ENCODE measurements around the gene BAZ1A. TPM values are rescaled to one million over a fixed set of nuclear protein-coding genes. Genes with fewer than 3 reads are reported as not detected.

BAZ1A gene
- total RNA-seq, 1 experiment from 2014 or later = 17.8 TPM

- Histone ChIP-seq H3K9ac (ENCODE audit: extremely low read depth, insufficient read length, low read length) (no peak overlapping the region), H4K8ac (replicated peaks; ENCODE audit: insufficient read length, low read depth, low read length) (no peak overlapping the region), H3K56ac (ENCODE audit: insufficient read length, low read depth, low read length) (no peak overlapping the region), H3T11ph (ENCODE audit: low read length) (no peak overlapping the region), H3K23ac (ENCODE audit: insufficient read length, low read depth, low read length) (no peak overlapping the region), H2BK15ac (ENCODE audit: low read depth, low read length) (no peak overlapping the region), H3K4me1 (ENCODE audit: insufficient read depth, low read length) (no peaks in the 10 kb centered on the region; the same call in 1 of the 2 replicates), H2AFZ (ENCODE audit: low read length) (no peak overlapping the region), H3K23me2 (ENCODE audit: insufficient read length, low read depth, low read length, poor library complexity, severe bottlenecking) (no peaks in the 10 kb centered on the region), H4K20me1 (ENCODE audit: control insufficient read depth, insufficient read depth, insufficient read length) (no peaks in the 10 kb centered on the region), H2BK12ac (ENCODE audit: insufficient read length, low read depth, low read length) (no peak overlapping the region), H2AK5ac (ENCODE audit: insufficient read length, low read length) (no peak overlapping the region), H2BK120ac (ENCODE audit: low read depth, low read length, poor library complexity, severe bottlenecking) (no peak overlapping the region), H2BK20ac (ENCODE audit: low read depth, low read length, poor library complexity, severe bottlenecking) (no peak overlapping the region), H4K5ac (ENCODE audit: insufficient read length, low read depth, low read length) (no peak overlapping the region), H3K27ac (ENCODE audit: insufficient read length, low read depth, low read length) (no peak overlapping the region), H3K27me3 (ENCODE audit: insufficient read depth, low read length) (no peaks in the 10 kb centered on the region), H3K14ac (ENCODE audit: insufficient read depth, low read length) (no peak overlapping the region), H3K4me2 (ENCODE audit: insufficient read depth, insufficient read length, low read length) (no peak overlapping the region), H3K18ac (ENCODE audit: insufficient read length, low read depth, low read length) (no peak overlapping the region), H3K9me3 (ENCODE audit: control insufficient read depth, low read depth, low read length) (no peaks in the 10 kb centered on the region), H3K4ac (ENCODE audit: low read depth, low read length) (no peak overlapping the region), H3K79me2 (ENCODE audit: insufficient read depth, low read length) (no peaks in the 10 kb centered on the region), H3K79me1 (ENCODE audit: insufficient read depth, low read depth, low read length, poor library complexity, severe bottlenecking) (no peaks in the 10 kb centered on the region), H2BK5ac (ENCODE audit: insufficient read length, low read length) (no peak overlapping the region), H4K91ac (ENCODE audit: insufficient read length, low read depth, low read length) (no peak overlapping the region)
- Mint-ChIP-seq H3K4me1 (peaks cover 2 to 9% of the 10 kb centered on the region in 2 experiments; a peak in 3 of 4 replicates), H3K4me3 (no peak overlapping the region), H3K27ac (peak overlapping the region in 2 of 3 experiments; percentile 34 to 72; a peak in 4 of 7 replicates), H3K9me3 (no peaks in the 10 kb centered on the region), H3K27me3 (ENCODE audit: low read depth) (no peaks in the 10 kb centered on the region), H3K36me3 (ENCODE audit: insufficient read depth in 1 of 3, low read depth in 3 of 3) (peaks cover 0 to 6% (median 2%) of the 10 kb centered on the region in 3 experiments; a peak in 5 of 7 replicates)
- no CpG with 5 or more reads among the region's 3 CpGs for WGBS (ENCODE audit: extremely low coverage, insufficient read length, low lambda C conversion rate)
- TF ChIP-seq, protein P1, sequence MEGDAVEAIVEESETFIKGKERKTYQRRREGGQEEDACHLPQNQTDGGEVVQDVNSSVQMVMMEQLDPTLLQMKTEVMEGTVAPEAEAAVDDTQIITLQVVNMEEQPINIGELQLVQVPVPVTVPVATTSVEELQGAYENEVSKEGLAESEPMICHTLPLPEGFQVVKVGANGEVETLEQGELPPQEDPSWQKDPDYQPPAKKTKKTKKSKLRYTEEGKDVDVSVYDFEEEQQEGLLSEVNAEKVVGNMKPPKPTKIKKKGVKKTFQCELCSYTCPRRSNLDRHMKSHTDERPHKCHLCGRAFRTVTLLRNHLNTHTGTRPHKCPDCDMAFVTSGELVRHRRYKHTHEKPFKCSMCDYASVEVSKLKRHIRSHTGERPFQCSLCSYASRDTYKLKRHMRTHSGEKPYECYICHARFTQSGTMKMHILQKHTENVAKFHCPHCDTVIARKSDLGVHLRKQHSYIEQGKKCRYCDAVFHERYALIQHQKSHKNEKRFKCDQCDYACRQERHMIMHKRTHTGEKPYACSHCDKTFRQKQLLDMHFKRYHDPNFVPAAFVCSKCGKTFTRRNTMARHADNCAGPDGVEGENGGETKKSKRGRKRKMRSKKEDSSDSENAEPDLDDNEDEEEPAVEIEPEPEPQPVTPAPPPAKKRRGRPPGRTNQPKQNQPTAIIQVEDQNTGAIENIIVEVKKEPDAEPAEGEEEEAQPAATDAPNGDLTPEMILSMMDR (conservative IDR thresholded peaks at IDR 0.05) = no peak
- no peak for DNase-seq
Measured at GRCh38 chr14:34843011-34843554, 32.1 kb downstream of the BAZ1A start.
